ENCODE results near the gene GRK2.

- TF ChIP-seq CTCF (IDR thresholded peaks at IDR 0.05) (no peak), EZH2 (IDR thresholded peaks at IDR 0.05; ENCODE audit: borderline replicate concordance, insufficient read depth, low read depth, low read length, poor library complexity, severe bottlenecking) (no peak)
These were observed 53.7 kb downstream of the GRK2 start for GRCh38 chr11:67320011-67320410.

All from B cell (primary cell).